ENCODE results near the gene NAB2. TPM values are rescaled to one million over a fixed set of nuclear protein-coding genes. Genes with fewer than 3 reads are reported as not detected.

The NAB2 gene
- total and polyA plus RNA-seq, 2 of the 8 experiments (the other 6 are each of a cell fraction or from before 2014, with no cell fraction given), result 20.9 to 23.5 TPM

- no peaks in the 10 kb centered on the region for H3K9me3 ChIP-seq (ENCODE audit: insufficient read depth in 2 of 2, low read depth in 1 of 2, low read length in 1 of 2)
- no peak within 1 kb of the TSS for H3K4ac ChIP-seq (replicated peaks; ENCODE audit: insufficient read length, low read depth, low read length)
- H3K14ac ChIP-seq (ENCODE audit: insufficient read length), result no peak within 1 kb of the TSS
- H3K36me3 ChIP-seq (ENCODE audit: control insufficient read depth in 2 of 4, insufficient read depth in 4 of 4, low read length in 3 of 4), result peaks cover 0 to 8% (median 0%) of the 10 kb centered on the region in 4 experiments; a peak in 1 of 8 replicates
- 0 out of 2 replicates have a peak within 1 kb of the TSS, but pooled peaks have one; percentile 33 for H2BK12ac ChIP-seq (ENCODE audit: low read depth, low read length)
- H3K56ac ChIP-seq (replicated peaks; ENCODE audit: insufficient read length, low read depth, low read length), result no peak within 1 kb of the TSS
- H3K4me1 ChIP-seq (replicated peaks in 1 of 4; ENCODE audit: control insufficient read depth in 3 of 4, insufficient read depth in 4 of 4, low read length in 3 of 4), result peaks cover 0 to 3% (median 0%) of the 10 kb centered on the region in 4 experiments; a peak in 1 of 7 replicates
- H2BK120ac ChIP-seq (replicated peaks; ENCODE audit: low read depth, low read length), result no peak within 1 kb of the TSS
- peak within 1 kb of the TSS; percentile 91 for H2AFZ ChIP-seq (ENCODE audit: low read length)
- peak within 1 kb of the TSS; percentile 57 for H4K5ac ChIP-seq (ENCODE audit: insufficient read length, low read depth, low read length)
- H4K91ac ChIP-seq (replicated peaks; ENCODE audit: insufficient read length, low read length), result peak within 1 kb of the TSS; percentile 35
- POLR2A ChIA-PET (ENCODE audit: partially characterized antibody), result interaction anchor here (0.5 to 10.9 kb wide), 18 partner anchors 9 to 607 kb away, joined by 3 to 127 read pairs (median 4); partner anchors contain the start of genes LRP1, NAB2, NACA and SHMT2
- peaks cover 3% of the 10 kb centered on the region; the same call in 1 of the 2 replicates for H3K23me2 ChIP-seq (ENCODE audit: low read depth, low read length)
- no peak within 1 kb of the TSS for H3K23ac ChIP-seq (ENCODE audit: insufficient read length)
- 2% methylated on average over 39 of the region's 39 CpGs; no CpG with 5 or more reads in 1 of the 2 experiments for WGBS, 2 experiments (ENCODE audit: extremely low coverage in 1 of 2, insufficient coverage in 1 of 2, insufficient read length in 1 of 2, insufficient replicate concordance in 2 of 2, low coverage in 1 of 2, low lambda C conversion rate in 2 of 2, missing lambda C conversion rate in 1 of 2)
- H3K4me2 ChIP-seq (ENCODE audit: insufficient read depth in 1 of 2, low read depth in 2 of 2, low read length in 2 of 2), result peak within 1 kb of the TSS; percentile 81 to 89
- H2AK5ac ChIP-seq (ENCODE audit: low read depth, low read length), result peak within 1 kb of the TSS; percentile 26
- H2BK5ac ChIP-seq (ENCODE audit: low read depth, low read length), result no peak within 1 kb of the TSS
- H3K9ac ChIP-seq (replicated peaks in 1 of 4; ENCODE audit: extremely low read depth in 1 of 4, low read depth in 3 of 4, low read length in 3 of 4), result peak within 1 kb of the TSS; percentile 39 to 88 (median 84)
- H3K18ac ChIP-seq (ENCODE audit: extremely low read depth, low read length), result peak within 1 kb of the TSS; percentile 92
- peaks cover 0 to 20% of the 10 kb centered on the region in 2 experiments; a peak in 2 of 4 replicates for H3K79me2 ChIP-seq (ENCODE audit: control insufficient read depth in 1 of 2, insufficient read depth in 2 of 2, low read length in 2 of 2)
- DNase-seq (ENCODE audit: low read depth in 1 of 2, low spot score in 2 of 2), result peak; percentile 85 to 98
- H4K8ac ChIP-seq (ENCODE audit: extremely low read depth, insufficient read depth, low read length), result peak within 1 kb of the TSS; percentile 96
- H2BK20ac ChIP-seq (ENCODE audit: low read length), result no peak within 1 kb of the TSS
- H2BK15ac ChIP-seq (ENCODE audit: low read length), result peak within 1 kb of the TSS; percentile 97; the same call in 1 of the 2 replicates
- CTCF ChIA-PET (ENCODE audit: partially characterized antibody), result interaction anchor here (1.0 to 10.3 kb wide), 12 partner anchors 9 to 165 kb away, joined by 3 to 71 read pairs (median 5); partner anchors contain the start of genes NAB2 and STAT6
- H3K27ac ChIP-seq (ENCODE audit: low read depth, low read length), result peak within 1 kb of the TSS; percentile 43; the same call in 1 of the 2 replicates
- H3K79me1 ChIP-seq (ENCODE audit: low read depth, low read length), result no peaks in the 10 kb centered on the region
- peak within 1 kb of the TSS; percentile 79 to 95 (median 87) for H3K4me3 ChIP-seq (ENCODE audit: extremely low read depth in 1 of 4, insufficient read depth in 2 of 4, low read depth in 3 of 4, low read length in 4 of 4)
- H3K27me3 ChIP-seq (replicated peaks in 1 of 4; ENCODE audit: control insufficient read depth in 3 of 4, extremely low read depth in 1 of 4, insufficient read depth in 3 of 4, low read length in 3 of 4), result no peaks in the 10 kb centered on the region
- FAIRE-seq, result peak; percentile 98
- H4K20me1 ChIP-seq (replicated peaks in 1 of 2; ENCODE audit: control insufficient read depth in 1 of 2, insufficient read depth in 2 of 2, low read length in 2 of 2), result no peaks in the 10 kb centered on the region
- TF ChIP-seq RXRA (IDR thresholded peaks at IDR 0.05; ENCODE audit: insufficient read depth, low read depth, low read length), result no peak
- peak; percentile 86; the same call in 1 of the 2 replicates for TF ChIP-seq POLR2AphosphoS5 (IDR thresholded peaks at IDR 0.05; ENCODE audit: low read depth, low read length)
- TF ChIP-seq SP4 (IDR thresholded peaks at IDR 0.05; ENCODE audit: low read length), result no peak; the same call in 1 of the 2 replicates
- peak; percentile 34; the same call in 1 of the 2 replicates for TF ChIP-seq RFX5 (IDR thresholded peaks at IDR 0.05; ENCODE audit: borderline replicate concordance, low read depth, low read length)
- peak; percentile 89 for TF ChIP-seq SP2 (IDR thresholded peaks at IDR 0.05; ENCODE audit: low read length)
- TF ChIP-seq E2F6 (IDR thresholded peaks at IDR 0.05), result peak; percentile 98
- peak; percentile 92 for TF ChIP-seq MAX (IDR thresholded peaks at IDR 0.05)
- TF ChIP-seq EP300 (IDR thresholded peaks at IDR 0.05; ENCODE audit: borderline replicate concordance in 1 of 2, low read depth in 2 of 2, low read length in 2 of 2), result no peak
- no peak for TF ChIP-seq CEBPB (IDR thresholded peaks at IDR 0.05; ENCODE audit: low read depth, low read length)
- no peak for TF ChIP-seq HDAC6 (IDR thresholded peaks at IDR 0.05; ENCODE audit: low read depth, low read length)
Measured at GRCh38 chr12:57078519-57079404, 10.2 kb upstream of the NAB2 start, which contains the start of gene NEMP1. NEMP1 (minus strand) TSS chr12:57078791; CDS start chr12:57078745, 46 bp downstream.
